Dermis blood vessel endothelial cell (primary cell): ENCODE data around the gene SIL1. TPM values are rescaled to one million over a fixed set of nuclear protein-coding genes. Genes with fewer than 3 reads are reported as not detected.
A peak's percentile ranks its signal among the peaks of the same experiment; 100 is the strongest.

Experiments
- DNase-seq: peaks from one replicate; pipeline ENCODE4 v3.0.0; 2010
- total RNA-seq: library from RNA; depleted of rRNA; stranded (reverse); fragments of >200 nt; gene quantifications from 2 replicates; pipeline ENCODE4 v1.2.3, GENCODE V29; 2014

The SIL1 gene
- total RNA-seq, 1 donor from 2014 or later, result 58.0 TPM

DNA sequence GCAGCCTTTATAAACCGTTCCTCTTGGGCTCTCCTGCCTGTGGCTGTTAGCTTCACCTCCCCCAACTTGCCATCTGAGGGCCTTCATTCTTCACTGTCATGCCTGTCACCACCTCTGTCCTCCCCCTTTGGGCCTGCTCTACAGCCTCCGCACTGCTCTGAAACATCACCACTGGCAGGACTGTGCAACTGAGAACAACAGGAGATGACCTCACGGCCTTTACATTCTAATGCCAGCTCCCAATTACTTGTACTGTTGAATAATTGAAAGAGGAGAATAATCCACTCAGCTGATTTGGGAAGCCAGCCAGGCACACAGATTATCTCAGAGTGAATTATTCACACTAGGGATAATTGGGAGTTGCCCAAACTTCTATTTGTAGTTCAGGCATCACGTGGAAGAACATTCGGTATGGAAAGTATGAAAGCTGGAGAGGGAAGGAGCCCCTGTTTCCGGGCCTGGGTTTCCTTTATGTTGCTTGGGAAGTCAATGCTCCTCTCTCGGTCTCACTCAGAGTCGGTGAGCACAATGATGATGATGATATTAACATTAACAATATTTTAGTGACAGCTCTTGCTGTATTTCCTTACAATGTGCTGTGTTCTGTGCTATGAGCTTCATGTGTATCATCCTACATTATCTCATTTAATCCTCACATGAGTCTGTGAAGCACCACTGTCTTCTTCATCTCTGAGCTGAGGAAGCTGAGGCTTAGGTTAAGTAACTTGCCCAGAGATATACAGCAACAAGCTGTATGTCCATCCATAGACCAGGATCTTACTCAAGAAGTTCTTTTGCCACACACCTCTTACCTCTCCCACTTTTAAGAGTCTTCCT lies 223.7 kb downstream of the SIL1 start:
- peak; percentile 93 for DNase-seq

DNA sequence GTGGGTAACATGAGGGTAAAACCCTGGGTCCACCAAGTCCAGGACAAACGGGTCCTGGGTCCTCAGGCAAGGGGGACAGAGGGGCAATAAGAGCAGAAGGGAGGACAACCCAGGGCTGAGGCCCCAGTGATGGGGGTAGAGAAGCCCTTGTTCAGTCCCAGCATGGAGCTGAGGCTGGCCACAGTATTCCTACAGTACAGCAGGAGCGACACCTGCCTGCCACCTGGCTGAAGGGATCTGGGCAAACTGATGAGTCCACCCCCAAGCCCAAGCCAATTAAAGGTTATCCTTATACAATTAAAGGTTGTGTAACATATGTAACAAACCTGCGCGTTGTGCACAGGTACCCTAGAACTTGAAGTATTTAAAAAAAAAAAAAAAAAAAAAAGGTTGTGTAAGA lies 225.3 kb downstream of the SIL1 start:
- DNase-seq, result no peak

DNA sequence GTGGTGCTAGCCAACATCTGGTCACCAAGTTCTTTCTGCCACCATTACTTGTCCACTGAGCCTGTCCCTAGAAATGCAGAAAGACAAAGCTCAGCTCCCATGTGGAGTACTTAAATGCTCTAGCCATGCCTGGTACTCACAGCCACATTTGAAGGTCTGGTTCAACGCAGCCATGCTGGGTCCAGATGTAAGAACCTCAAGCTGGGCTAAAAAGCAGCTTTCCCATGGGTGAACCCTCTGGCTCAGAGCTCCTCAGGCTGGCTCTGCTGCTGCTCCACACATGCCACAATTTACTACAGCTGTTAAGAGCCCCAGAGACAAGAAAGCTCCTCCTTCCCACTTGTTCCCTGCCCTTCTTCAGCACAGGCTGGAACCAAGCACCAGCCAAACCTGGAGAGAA lies 225.9 kb downstream of the SIL1 start:
- DNase-seq, result no peak

DNA sequence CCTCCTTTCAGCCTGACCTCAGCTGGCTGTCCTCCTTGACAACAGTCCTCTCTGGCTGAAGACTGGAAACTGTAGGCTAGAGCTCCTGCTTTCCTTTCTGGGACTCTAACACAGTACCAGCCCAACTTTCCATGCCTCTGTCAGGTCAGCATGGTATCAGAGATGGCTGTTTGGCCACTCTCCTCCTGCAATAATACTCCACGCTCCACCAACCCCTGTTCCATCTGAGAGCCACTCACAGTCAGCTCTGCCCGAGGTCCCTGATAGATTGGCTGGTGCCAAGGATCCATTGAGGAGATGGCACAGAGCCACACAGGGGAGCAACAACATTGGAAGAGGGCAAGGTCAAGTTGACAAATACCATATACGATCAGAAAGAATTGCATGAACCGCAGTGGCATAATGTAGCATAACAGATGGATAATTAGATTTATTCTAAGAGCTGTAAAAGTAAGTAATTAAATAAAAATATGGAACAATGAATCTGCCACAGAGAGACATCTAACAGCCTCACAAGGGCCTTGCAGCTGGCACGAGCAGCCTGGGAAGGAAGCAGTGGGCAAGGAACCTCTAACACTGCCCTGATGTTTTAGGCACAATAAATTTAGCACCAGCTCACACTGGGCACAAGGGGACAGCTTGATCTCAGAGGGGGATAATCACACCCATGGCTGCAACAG lies 228.7 kb downstream of the SIL1 start:
- DNase-seq, result no peak

DNA sequence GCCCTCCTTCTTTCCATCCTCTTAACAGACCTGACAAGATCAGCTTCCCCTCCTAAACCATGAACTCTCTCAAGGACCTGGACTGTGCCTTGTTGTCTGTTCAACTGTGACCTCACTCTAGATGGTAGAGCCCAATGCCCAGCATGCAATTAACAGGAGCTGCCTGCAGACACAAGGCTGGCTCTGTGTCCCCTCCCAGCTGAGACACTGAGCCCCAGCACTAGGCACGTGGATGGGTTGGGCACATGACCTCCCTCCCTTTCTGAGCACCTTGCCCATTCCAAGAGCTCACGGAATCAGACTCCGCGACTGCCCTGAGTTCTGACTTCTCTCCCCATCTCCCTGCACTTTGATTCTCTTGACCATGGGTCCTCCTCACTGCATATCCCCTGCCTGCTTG lies 229.6 kb downstream of the SIL1 start:
- DNase-seq, result no peak

DNA sequence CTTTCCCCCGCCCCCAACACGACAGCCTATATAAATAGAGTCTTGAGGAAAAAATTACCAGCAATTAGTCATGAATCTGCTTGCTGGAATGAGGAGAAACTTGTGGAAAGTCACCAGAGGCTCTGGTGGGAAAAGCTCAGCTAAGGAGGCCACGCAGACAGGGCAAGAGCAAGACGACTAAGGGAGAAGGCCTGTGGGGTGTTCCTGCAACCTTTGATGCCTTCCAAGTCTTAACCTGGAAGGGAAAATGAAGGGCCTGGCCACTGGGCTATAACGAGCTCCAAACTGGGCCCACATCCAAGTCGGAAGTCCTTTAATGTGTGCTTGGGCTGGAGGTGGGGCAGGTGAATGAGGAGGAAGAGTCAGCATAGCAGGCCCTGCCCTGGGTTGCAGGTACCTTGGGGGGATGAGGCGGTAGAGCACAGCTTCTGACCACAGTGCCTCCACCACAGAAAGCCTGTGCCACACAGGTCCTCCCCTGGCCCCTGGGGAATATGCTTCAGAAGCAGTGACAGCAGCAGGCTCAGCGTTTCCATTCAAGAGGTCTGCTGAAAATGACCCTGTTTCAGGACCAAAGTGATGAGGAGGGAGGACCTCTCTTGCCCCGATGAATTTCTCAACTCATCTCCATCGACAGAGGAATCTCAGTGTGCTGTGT lies 230.2 kb downstream of the SIL1 start:
- DNase-seq, result peak; percentile 35

DNA sequence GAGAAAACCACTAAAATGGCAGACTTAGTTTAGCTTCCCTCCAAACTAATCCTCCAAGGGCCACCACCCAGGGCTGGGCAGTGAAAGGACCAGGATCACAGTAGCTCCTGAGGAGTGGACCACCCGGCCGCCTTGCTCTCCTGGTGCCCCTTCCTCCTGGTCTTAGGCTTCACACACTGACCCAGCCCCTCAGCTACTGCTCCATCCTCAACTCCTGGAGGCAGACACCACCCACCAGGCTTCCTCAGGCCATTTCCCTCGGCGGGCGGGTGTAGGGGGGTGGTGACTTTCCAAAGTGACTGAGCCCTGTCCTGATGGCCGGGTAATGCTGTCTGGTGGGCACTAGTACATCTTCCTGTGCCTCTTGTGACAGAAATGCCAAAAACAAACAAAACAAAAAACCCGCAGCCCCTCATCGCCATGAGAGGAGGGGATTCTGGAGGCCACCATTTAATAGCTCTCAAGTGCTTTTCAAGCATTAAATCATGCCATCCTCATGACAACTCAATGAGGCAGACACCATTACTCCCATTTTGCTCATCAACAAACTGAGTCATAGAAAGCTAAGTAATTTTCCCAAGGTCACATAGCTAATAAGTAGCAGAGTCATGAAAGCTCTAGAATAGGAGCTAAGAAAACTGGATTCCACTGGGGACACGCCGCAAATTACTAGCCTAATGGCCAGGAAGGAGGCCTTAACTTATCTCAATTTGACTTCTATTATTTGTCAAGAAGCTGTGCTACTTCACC lies 231.8 kb downstream of the SIL1 start:
- DNase-seq, result no peak

DNA sequence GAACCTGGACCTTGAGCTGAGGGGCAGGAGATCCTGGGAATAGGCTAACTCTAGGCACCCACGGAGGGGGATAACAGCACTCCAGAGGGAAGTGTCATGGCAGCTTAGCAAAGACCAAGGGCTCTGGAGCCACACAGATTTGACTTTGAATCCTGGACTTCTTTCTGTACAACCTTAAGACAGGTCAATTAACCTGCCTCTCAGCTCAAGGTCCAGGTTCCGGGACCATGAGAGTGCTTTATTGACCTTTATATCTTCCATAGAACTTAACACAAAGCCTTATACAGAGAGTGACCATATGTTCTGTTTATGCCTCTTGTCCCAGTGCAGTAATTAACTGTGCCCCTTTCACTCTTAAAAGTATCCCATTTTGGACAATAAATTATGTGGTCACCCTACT lies 232.5 kb downstream of the SIL1 start:
- DNase-seq, result no peak

DNA sequence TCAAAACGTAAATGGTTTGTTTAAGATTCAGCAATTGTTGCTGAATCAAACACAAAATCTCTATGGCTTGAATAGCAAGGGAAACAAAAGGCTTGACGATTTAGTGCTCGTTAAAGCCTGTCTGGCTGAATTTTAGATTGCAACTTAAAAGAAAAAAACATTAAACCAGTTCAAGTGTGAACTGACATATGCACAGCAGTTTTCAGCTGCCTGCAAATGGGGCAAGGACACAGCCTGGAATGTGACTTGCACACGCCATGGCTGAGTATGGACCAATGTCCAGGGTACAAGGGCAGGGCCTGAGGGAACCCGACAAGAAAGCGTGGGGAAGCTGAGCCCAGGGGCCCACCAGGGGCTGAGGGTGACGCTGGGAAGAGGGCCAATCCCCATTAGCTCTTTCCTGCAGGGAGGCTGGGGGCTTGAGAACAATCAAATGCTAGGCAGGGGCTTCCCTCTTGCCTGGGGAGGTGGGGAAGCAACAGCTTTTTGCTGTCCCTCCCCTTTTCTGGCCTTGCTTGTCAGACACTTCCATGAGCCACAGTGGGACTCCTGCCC lies 233.4 kb downstream of the SIL1 start:
- DNase-seq, result no peak

DNA sequence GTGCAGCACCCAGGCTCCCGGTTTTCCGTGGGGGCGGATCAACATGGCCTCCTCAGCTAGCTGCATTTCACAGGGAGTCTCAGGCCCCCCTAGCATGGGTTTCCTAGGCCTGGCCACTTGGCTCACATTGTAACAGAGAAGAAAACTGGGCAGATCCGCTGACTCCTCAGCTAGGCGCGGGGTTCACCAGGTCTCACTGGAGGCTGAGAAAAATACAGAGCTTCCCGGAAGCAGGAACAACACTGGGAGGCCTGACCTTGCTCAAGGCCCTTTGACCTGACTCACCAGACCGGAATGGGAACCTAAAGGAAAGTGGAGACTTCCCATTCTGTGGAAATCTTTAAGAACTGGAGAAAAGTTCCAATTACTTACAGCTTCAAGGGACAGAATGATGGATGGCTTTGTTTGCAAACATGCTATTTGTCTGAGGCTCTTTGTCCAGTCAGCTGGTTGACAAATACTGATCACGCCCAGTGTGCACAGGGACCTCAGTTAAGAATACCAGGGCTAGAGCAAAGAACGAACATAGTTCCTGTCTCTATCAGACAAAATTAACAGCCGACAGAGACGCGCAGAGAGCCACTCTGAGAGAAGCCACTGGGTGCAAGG lies 234.3 kb downstream of the SIL1 start:
- DNase-seq, result no peak

DNA sequence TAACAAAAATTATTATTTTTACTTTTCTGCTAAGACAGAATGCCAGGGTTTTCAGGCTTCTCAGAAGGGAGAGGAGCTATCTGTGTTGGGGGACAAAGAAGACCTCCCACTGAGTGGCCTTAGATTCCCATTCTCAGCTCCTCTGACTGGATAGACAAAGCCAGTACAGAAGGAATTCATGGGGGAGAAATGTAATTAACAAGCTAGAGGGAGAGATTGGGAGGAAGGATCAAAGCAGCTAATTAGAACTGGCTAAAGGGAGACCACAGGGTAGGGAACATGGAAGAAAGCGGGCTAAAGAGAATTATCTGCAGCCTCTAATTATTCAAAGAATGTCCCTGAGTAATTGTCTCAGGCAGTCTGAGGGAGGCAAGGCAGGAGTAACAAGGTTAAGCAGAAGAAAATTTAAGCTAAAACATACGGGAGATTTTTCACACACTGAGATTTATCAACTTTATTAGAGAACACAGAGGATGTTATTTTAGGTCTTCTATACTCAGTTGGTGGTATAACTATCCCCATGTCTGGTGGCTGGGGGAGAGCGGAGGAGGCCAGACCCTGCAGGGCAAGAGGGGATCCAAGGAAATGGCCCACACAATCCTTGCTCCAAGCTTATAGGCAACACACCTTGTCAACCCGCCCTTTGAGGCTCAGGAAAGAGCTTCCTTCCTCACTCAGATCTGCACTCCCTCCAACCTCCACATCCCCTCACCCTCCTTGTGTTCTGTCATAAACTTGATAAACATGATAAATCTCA lies 235.4 kb downstream of the SIL1 start:
- no peak for DNase-seq

DNA sequence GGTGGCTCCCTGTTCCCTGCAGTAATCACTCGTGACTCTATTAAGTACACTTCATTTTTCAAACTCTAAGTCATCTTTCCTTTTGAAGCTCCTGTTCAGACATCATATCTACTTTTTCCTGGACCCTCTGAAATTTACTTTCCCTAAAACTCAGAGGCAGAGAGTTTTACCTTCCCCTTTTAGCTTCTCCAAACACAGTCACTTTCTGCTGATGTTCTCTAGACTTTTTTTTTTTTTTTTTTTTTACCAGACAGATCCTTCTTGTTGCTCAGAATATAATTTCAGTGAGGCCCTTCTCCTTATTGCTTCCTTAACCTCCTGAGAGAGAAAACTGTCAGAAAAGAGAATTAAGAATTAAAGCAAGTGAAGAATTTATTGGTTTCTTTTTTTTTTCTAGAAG lies 236.4 kb downstream of the SIL1 start:
- DNase-seq, result no peak

DNA sequence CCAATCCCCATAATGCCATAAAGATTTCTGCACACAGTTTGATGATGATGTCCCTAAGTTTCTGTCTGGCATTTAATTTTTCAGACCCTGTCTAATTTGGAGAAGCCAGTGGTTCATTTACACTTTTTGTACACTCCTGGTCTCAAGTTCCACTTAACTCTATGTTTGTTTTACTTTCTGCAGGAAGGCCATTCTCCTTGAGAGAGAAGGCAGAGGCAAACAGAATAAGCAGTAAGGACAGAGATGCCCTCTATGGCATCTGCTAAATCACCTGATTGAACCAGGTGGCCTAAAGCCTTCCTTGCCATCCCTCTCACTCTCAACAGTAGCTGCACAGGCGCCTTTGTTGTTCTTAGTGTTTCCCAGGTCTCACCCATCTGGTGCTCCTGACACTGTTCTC lies 236.9 kb downstream of the SIL1 start:
- no peak for DNase-seq

DNA sequence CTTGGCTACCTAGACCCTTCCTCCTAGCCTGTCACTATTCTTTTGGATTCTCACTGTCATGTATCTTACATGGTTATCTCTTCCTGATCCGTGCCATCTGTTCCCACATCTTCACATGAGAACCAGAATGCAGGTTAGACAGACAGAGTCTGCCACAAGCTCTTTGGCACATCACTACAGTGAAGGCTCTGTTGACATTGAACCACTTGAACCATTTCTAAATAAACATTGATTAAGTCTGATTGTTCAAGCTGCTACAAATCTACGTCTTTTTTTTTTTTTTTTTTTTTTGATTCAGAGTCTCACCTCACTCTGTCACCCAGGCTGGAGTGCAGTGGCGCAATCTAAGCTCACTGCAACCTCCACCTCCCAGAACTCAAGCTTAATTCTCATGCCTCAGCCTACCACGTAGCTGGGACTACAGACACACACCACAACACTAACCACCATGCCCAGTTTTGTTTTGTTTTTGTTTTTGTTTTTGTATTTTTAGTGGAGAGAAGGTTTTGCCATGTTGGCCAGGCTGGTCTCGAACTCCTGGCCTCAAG lies 237.9 kb downstream of the SIL1 start:
- no peak for DNase-seq

DNA sequence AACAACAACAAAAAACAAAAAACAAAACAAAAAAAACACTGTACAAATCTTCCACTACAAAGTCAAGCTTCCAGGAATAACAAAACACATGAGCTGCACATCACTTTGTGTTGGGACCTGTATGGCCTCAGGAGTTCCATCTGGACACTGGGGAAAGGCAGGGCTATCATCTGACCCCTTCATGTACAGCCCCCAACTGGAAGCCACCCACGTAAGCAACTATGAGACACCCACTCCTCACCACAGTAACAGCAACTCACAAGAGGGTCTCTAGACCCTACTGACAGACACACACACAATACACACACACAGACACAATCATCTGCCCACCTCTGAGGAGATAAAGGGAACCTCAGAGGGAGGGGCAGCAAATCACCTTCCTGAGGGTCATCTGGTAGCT lies 241.4 kb downstream of the SIL1 start:
- no peak for DNase-seq

DNA sequence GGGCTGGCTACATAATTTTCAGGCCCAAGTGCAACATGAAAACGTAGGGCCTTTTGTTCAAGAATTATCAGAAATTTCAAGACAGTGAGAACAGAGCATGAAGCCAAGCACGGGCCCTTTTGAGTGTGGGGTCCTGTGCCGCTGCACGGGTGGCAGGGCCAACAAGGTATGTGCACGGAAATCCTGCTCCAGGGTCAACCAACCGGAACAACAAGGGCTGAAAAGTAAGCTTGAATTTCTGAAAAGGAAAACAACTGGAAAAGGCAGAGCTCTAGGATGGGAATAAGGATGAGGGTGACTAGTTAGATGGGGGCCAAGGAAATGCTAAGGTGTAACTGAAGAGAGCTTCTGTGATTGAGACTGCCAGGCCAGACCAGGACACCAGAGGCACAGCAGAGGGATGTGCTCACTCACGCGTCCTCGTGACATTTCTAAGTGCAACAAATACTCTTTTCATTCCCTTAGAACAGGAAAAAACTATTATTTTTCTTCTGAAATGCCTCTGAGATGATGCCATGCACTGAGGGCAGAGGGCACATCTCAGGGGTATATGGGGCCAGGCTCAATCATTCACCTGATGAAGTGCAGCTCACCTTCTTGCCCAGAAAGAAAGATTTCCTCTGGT lies 242.4 kb downstream of the SIL1 start:
- no peak for DNase-seq

DNA sequence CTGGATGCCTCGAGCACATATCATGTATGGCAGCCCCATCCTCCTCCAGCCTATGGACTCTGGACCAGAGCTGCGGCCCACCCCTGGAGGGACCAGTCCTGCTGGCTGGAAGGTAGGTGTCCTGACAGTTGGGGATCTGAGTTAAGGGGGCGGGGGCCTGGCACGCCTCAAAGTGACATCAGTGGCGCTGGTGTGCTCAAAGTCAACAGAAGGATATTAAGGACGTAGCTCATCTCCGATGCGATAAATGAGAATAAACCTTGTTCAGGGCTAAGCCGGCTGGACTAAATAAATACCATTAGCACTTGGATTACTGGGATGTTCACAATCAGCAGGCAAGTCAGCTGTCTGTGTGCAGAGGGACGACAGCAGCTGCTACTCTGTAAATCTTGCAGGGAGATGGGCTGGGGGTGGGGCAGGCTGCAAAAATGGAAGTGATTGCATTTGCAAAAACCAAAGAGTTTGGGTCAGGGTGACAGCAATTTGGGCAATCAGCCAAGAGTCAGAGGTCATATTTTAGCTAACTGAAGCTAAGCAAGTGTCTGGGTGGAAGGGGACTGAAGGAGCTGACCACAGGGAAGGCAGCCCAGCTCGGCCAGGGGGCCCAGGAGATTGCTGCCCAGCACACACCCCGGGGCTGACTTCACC lies 243.0 kb downstream of the SIL1 start:
- no peak for DNase-seq

DNA sequence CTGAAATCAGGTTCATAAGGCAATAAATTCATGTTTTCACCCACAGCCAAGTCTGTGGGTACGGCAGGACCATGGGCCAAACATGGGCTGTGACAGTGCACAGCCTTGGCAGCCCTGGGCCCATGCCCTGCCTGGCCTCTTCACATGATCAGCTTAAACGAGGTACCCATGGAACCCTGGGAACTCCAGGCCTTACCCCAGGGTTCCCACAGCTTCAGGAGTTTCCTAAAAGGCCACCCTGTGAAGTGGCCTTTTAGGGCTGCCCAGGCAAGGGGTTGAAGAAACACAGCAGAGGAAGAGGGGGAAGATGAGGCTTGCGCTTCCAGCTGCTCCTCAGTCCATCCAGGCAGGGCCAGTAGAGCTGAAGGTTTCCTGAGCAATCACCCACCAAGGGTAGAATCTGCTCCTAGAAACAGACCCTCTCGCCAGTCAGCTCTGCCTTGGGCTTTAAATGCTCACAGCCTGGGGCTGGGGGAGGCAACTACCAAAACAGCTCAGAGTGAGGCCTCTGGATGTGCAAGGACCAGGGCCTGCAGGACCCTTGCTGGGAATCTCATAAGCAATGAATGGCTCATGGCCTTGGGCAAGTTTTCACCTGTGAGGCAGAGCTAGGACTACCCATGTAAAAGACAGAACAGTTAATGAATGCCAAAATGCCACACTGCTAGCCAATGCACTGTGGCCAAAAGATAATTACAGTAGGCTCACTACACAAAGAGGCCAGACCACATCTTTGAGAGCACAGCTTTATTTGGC lies 243.7 kb downstream of the SIL1 start:
- DNase-seq, result no peak
